DOHH2 (cell line): ENCODE data around the gene CCNF.

ENCODE experiments used
- H3F3A ChIP-seq: fragments of 200-600 bp; sonication (generic), shearing (Covaris generic); 2 replicates; pipeline ENCODE4 v1.6.0; 2016; ENCODE audit warnings: antibody characterized with exemption, mild to moderate bottlenecking; ENCODE audit not compliant: control insufficient read depth, insufficient read depth
- H3K27ac ChIP-seq: fragments of 200-600 bp; sonication (generic); 2 replicates; pipeline ENCODE4 v1.5.1; 2014; ENCODE audit warnings: low read depth, mild to moderate bottlenecking, low read length, moderate library complexity
- H3K27me3 ChIP-seq: fragments of 200-600 bp; sonication (generic); 2 replicates; pipeline ENCODE4 v1.6.1; 2014; ENCODE audit warnings: mild to moderate bottlenecking, low read length, mixed read lengths; ENCODE audit not compliant: control insufficient read depth
- H3K36me3 ChIP-seq: fragments of 200-600 bp; sonication (generic); 2 replicates; pipeline ENCODE4 v1.6.1; 2014; ENCODE audit warnings: mild to moderate bottlenecking, low read length, moderate library complexity, mixed read lengths; ENCODE audit not compliant: control insufficient read depth
- H3K4me1 ChIP-seq: fragments of 200-600 bp; sonication (generic); 2 replicates; pipeline ENCODE4 v1.6.1; 2014; ENCODE audit warnings: mild to moderate bottlenecking, low read length, mixed read lengths; ENCODE audit not compliant: control insufficient read depth
- H3K4me2 ChIP-seq: fragments of 200-600 bp; sonication (generic); 2 replicates; pipeline ENCODE4 v1.6.0; 2014; ENCODE audit warnings: mild to moderate bottlenecking, low read length, moderate library complexity
- H3K4me3 ChIP-seq: fragments of 200-600 bp; sonication (generic); 2 replicates; pipeline ENCODE4 v1.5.1; 2014; ENCODE audit warnings: mild to moderate bottlenecking, low read length, mixed read lengths
- H3K79me2 ChIP-seq: fragments of 200-600 bp; sonication (generic); 2 replicates; pipeline ENCODE4 v1.6.1; 2014; ENCODE audit warnings: mild to moderate bottlenecking, low read length, mixed read lengths; ENCODE audit not compliant: control insufficient read depth
- H3K9me2 ChIP-seq: fragments of 200-600 bp; sonication (generic); replicated peaks from 2 replicates; pipeline ENCODE4 v1.6.1; 2014; ENCODE audit warnings: mild to moderate bottlenecking, low read length, mixed read lengths; ENCODE audit not compliant: control insufficient read depth
- H3K9me3 ChIP-seq: fragments of 200-600 bp; sonication (generic); 2 replicates; pipeline ENCODE4 v1.6.1; 2014; ENCODE audit warnings: antibody characterized with exemption, low read length, mixed read lengths; ENCODE audit not compliant: control insufficient read depth, insufficient read depth
- H4K20me1 ChIP-seq: fragments of 200-600 bp; sonication (generic); 2 replicates; pipeline ENCODE4 v1.6.0; 2014; ENCODE audit warnings: low read depth, mild to moderate bottlenecking, antibody characterized with exemption, low read length, moderate library complexity; ENCODE audit not compliant: control insufficient read depth, insufficient read depth
- EZH2phosphoT487 ChIP-seq: fragments of 200-600 bp; sonication (generic); IDR thresholded peaks from 2 replicates; pipeline ENCODE4 v1.6.1; 2017; ENCODE audit warnings: borderline replicate concordance, mild to moderate bottlenecking, antibody characterized with exemption, low read length, moderate library complexity, mixed read lengths
- TF ChIP-seq, protein P1 (sequence below): fragments of 200-600 bp; sonication (generic); IDR thresholded peaks from one replicate; pipeline ENCODE4 v1.5.1; 2014; ENCODE audit warnings: antibody characterized with exemption, mild to moderate bottlenecking, low read depth, low read length; ENCODE audit not compliant: poor library complexity, severe bottlenecking

The CCNF gene

GRCh38 chr16:2482708-2483534, 53.7 kb downstream of the CCNF start:
- H3K27me3 ChIP-seq, result no peaks in the 10 kb centered on the region
- H3F3A ChIP-seq, result no peaks in the 10 kb centered on the region
- peaks cover 9% of the 10 kb centered on the region; the same call in 1 of the 2 replicates for H3K36me3 ChIP-seq
- H3K9me2 ChIP-seq, result no peaks in the 10 kb centered on the region
- peaks cover 73% of the 10 kb centered on the region for H3K79me2 ChIP-seq
- no peaks in the 10 kb centered on the region for H3K9me3 ChIP-seq
- TF ChIP-seq, protein P1, sequence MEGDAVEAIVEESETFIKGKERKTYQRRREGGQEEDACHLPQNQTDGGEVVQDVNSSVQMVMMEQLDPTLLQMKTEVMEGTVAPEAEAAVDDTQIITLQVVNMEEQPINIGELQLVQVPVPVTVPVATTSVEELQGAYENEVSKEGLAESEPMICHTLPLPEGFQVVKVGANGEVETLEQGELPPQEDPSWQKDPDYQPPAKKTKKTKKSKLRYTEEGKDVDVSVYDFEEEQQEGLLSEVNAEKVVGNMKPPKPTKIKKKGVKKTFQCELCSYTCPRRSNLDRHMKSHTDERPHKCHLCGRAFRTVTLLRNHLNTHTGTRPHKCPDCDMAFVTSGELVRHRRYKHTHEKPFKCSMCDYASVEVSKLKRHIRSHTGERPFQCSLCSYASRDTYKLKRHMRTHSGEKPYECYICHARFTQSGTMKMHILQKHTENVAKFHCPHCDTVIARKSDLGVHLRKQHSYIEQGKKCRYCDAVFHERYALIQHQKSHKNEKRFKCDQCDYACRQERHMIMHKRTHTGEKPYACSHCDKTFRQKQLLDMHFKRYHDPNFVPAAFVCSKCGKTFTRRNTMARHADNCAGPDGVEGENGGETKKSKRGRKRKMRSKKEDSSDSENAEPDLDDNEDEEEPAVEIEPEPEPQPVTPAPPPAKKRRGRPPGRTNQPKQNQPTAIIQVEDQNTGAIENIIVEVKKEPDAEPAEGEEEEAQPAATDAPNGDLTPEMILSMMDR, result no peak
- TF ChIP-seq EZH2phosphoT487, result no peak
- no peak overlapping the region for H3K27ac ChIP-seq
- H4K20me1 ChIP-seq, result peaks cover 12% of the 10 kb centered on the region; the same call in 1 of the 2 replicates
- no peak overlapping the region for H3K4me2 ChIP-seq
- no peak overlapping the region for H3K4me3 ChIP-seq
- H3K4me1 ChIP-seq, result peaks cover 14% of the 10 kb centered on the region

GRCh38 chr16:2483939-2484897, 55.0 kb downstream of the CCNF start:
- no peak overlapping the region for H3K4me3 ChIP-seq
- peaks cover 64% of the 10 kb centered on the region for H3K79me2 ChIP-seq
- no peaks in the 10 kb centered on the region for H3K27me3 ChIP-seq
- H3K27ac ChIP-seq, result no peak overlapping the region
- 0 out of 2 replicates have a peak, but pooled peaks cover 6% of the 10 kb centered on the region for H4K20me1 ChIP-seq
- no peak overlapping the region for H3K4me2 ChIP-seq
- no peaks in the 10 kb centered on the region for H3K9me2 ChIP-seq
- peaks cover 14% of the 10 kb centered on the region for H3K4me1 ChIP-seq
- peaks cover 9% of the 10 kb centered on the region; the same call in 1 of the 2 replicates for H3K36me3 ChIP-seq
- TF ChIP-seq EZH2phosphoT487, result no peak
- H3F3A ChIP-seq, result no peaks in the 10 kb centered on the region
- no peaks in the 10 kb centered on the region for H3K9me3 ChIP-seq

- TF ChIP-seq, protein P1, result no peak
- no peak for TF ChIP-seq EZH2phosphoT487
- peaks cover 14% of the 10 kb centered on the region for H3K4me1 ChIP-seq
- H3K27ac ChIP-seq, result no peak overlapping the region
- peaks cover 13% of the 10 kb centered on the region for H3K36me3 ChIP-seq
- 0 out of 2 replicates have a peak, but pooled peaks cover 6% of the 10 kb centered on the region for H4K20me1 ChIP-seq
- H3K4me3 ChIP-seq, result no peak overlapping the region
- no peaks in the 10 kb centered on the region for H3K9me2 ChIP-seq
- no peaks in the 10 kb centered on the region for H3K9me3 ChIP-seq
- H3K79me2 ChIP-seq, result peaks cover 58% of the 10 kb centered on the region
- no peaks in the 10 kb centered on the region for H3F3A ChIP-seq
- no peak overlapping the region for H3K4me2 ChIP-seq
- no peaks in the 10 kb centered on the region for H3K27me3 ChIP-seq
Observed at GRCh38 chr16:2484898-2485508, 55.8 kb downstream of the CCNF start.
